B cell (primary cell): ENCODE measurements around the gene TNN. TPM values are rescaled to one million over a fixed set of nuclear protein-coding genes. Genes with fewer than 3 reads are reported as not detected.

Experiments
- ATAC-seq: fragments of 200-7000 bp; cut with Tn5 transposase; one replicate; pipeline ENCODE4 v1.10.0; 2021; ENCODE audit warnings: low read depth, mild to moderate bottlenecking, moderate number of reproducible peaks, moderate library complexity
- CTCF ChIA-PET: fragments of 350-600 bp; sonication (Branson Sonifier 250); formaldehyde crosslinking; loops from one replicate; lab custom pipeline; 2021; ENCODE audit warnings: antibody characterized with exemption, inconsistent platforms; lab: Charles Lee
- POLR2A ChIA-PET: fragments of 350-600 bp; sonication (Branson Sonifier 250); formaldehyde crosslinking; loops from one replicate; lab custom pipeline; 2021; ENCODE audit warnings: antibody characterized with exemption; lab: Charles Lee
- DNase-seq: peaks from one replicate; pipeline ENCODE4 v3.0.0; 2013
- H2AFZ ChIP-seq: 2 replicates; pipeline ENCODE4 v1.6.1; 2012; ENCODE audit warnings: mild to moderate bottlenecking, low read depth, low read length; ENCODE audit not compliant: insufficient read depth, poor library complexity, severe bottlenecking
- H3K27ac ChIP-seq, 2 donors: 1 replicate in 1 of 2; 2 replicates in 1 of 2; pipeline ENCODE4 v1.5.1; 2012 to 2013; ENCODE audit warnings: low read length in 2 of 2, mild to moderate bottlenecking in 2 of 2, moderate library complexity in 1 of 2
- H3K27me3 ChIP-seq, 4 experiments: fragments of 200-600 bp in 1 of 4; sonication (generic) in 1 of 4; replicated peaks in 1 of 4; 1 replicate in 2 of 4; 2 replicates in 2 of 4; pipeline versions ENCODE4 v1.6.1 to v1.7.0; 2013 to 2016; ENCODE audit warnings: low read length in 3 of 4, mild to moderate bottlenecking in 2 of 4, mixed read lengths in 1 of 4, moderate library complexity in 1 of 4; ENCODE audit not compliant: insufficient read depth in 4 of 4, control insufficient read depth in 3 of 4; ENCODE audit errors: control extremely low read depth in 1 of 4
- H3K36me3 ChIP-seq, 2 experiments: replicated peaks in 1 of 2; 1 replicate in 1 of 2; 2 replicates in 1 of 2; pipeline versions ENCODE4 v1.6.1 to v1.7.1; 2013; ENCODE audit warnings: low read length in 1 of 2; ENCODE audit not compliant: insufficient read depth in 2 of 2, control insufficient read depth in 1 of 2; ENCODE audit errors: control extremely low read depth in 1 of 2, extremely low read depth in 1 of 2
- H3K4me1 ChIP-seq, 2 donors: fragments of 200-600 bp in 1 of 2; sonication (generic) in 1 of 2; 1 replicate in 1 of 2; 2 replicates in 1 of 2; pipeline versions ENCODE4 v1.5.1 to v1.6.1; 2013 to 2017; ENCODE audit warnings: low read length in 2 of 2; ENCODE audit not compliant: control insufficient read depth in 2 of 2, insufficient read depth in 2 of 2
- H3K4me2 ChIP-seq: replicated peaks from 2 replicates; pipeline ENCODE3; 2012; ENCODE audit warnings: mild to moderate bottlenecking, low read depth, low read length; ENCODE audit not compliant: poor library complexity, severe bottlenecking
- H3K4me3 ChIP-seq, 5 experiments: fragments of 200-600 bp in 1 of 5; sonication (generic) in 1 of 5; 1 replicate in 3 of 5; 2 replicates in 2 of 5; pipeline versions ENCODE4 v1.5.1 to v1.7.0; 2011 to 2016; ENCODE audit warnings: low read length in 4 of 5, mild to moderate bottlenecking in 4 of 5, low read depth in 2 of 5, control low read depth in 1 of 5, moderate library complexity in 1 of 5; ENCODE audit not compliant: insufficient read depth in 1 of 5; ENCODE audit errors: control extremely low read depth in 1 of 5, extremely low read depth in 1 of 5
- H3K79me2 ChIP-seq: fragments of 200-600 bp; sonication (generic); one replicate; pipeline ENCODE4 v1.6.0; 2016; ENCODE audit warnings: low read length; ENCODE audit not compliant: control insufficient read depth, insufficient read depth
- H3K9ac ChIP-seq: fragments of 200-600 bp; sonication (generic); 2 replicates; pipeline ENCODE4 v1.6.1; 2017; ENCODE audit warnings: mild to moderate bottlenecking, low read length, moderate library complexity
- H3K9me3 ChIP-seq, 3 donors: one replicate each; pipeline versions ENCODE4 v1.6.1 to v1.7.1; 2013; ENCODE audit warnings: low read length in 2 of 3; ENCODE audit not compliant: control insufficient read depth in 2 of 3, insufficient read depth in 1 of 3; ENCODE audit errors: control extremely low read depth in 1 of 3
- H4K20me1 ChIP-seq: 2 replicates; pipeline ENCODE4 v1.6.0; 2012; ENCODE audit warnings: mild to moderate bottlenecking, low read length; ENCODE audit not compliant: insufficient read depth, control insufficient read depth, poor library complexity, severe bottlenecking
- H3K27ac Mint-ChIP-seq: one replicate; pipeline ENCODE4 v1.8.0; 2021; ENCODE audit warnings: mixed read lengths
- H3K27me3 Mint-ChIP-seq: one replicate; pipeline ENCODE4 v1.8.0; 2021; ENCODE audit warnings: mixed read lengths
- H3K4me1 Mint-ChIP-seq: one replicate; pipeline ENCODE4 v1.8.0; 2021; ENCODE audit warnings: mixed read lengths
- H3K4me3 Mint-ChIP-seq: one replicate; pipeline ENCODE4 v1.8.0; 2021; ENCODE audit warnings: mixed read lengths
- H3K9me3 Mint-ChIP-seq: one replicate; pipeline ENCODE4 v1.8.0; 2022; ENCODE audit warnings: mixed read lengths; ENCODE audit not compliant: insufficient read depth
- CTCF ChIP-seq: fragments of 200-600 bp; IDR thresholded peaks from one replicate; pipeline ENCODE4 v1.8.0; 2022; ENCODE audit warnings: antibody characterized with exemption, mild to moderate bottlenecking
- EZH2 ChIP-seq: IDR thresholded peaks from 2 replicates; pipeline ENCODE4 v1.6.1; 2012; ENCODE audit warnings: borderline replicate concordance, low read depth, mild to moderate bottlenecking, moderate library complexity, low read length; ENCODE audit not compliant: insufficient read depth, poor library complexity, severe bottlenecking
- WGBS: methylation state at CpG from one replicate; pipeline ENCODE4 v1.1.5; 2013; ENCODE audit warnings: missing lambda C conversion rate; ENCODE audit not compliant: insufficient coverage; 5-methylcytosine and 5-hydroxymethylcytosine counted together
- intact Hi-C: fragments of 100-400 bp; cut with micrococcal nuclease; formaldehyde crosslinking; loops from one replicate; pipeline ENCODE4 v1.10.0; 2022
- polyA plus RNA-seq: library from polyadenylated mRNA; depleted of rRNA; stranded (reverse); fragments of >200 nt; gene quantifications from 2 replicates; pipeline ENCODE4 v1.2.3, GENCODE V29; 2012
- total RNA-seq, 2 donors: library from RNA; stranded (reverse); fragments of 120-200 nt in 1 of 2; gene quantifications; 1 replicate in 1 of 2; 2 replicates in 1 of 2; pipeline versions ENCODE4 v1.2.3 to v1.2.4, GENCODE V29; 2013 to 2022

TNN gene
- total and polyA plus RNA-seq, 2 donors (not counting 1 experiment from before 2014, with no cell fraction given): not detected

GRCh38 chr1:175129997-175130648 lies 62.5 kb downstream of the TNN start:
- intact Hi-C loops: loop anchor here (5.0 kb wide), 1 partner anchor 873 kb away; no protein-coding TSS in a partner anchor

More at GRCh38 chr1:175129997-175130648, 62.5 kb downstream of the TNN start:
- Histone ChIP-seq H3K79me2 (no peaks in the 10 kb centered on the region), H4K20me1 (no peaks in the 10 kb centered on the region), H2AFZ (no peak overlapping the region), H3K27ac (no peak overlapping the region), H3K36me3 (no peaks in the 10 kb centered on the region), H3K4me1 (peaks cover 0 to 2% of the 10 kb centered on the region in 2 donors), H3K4me2 (no peak overlapping the region), H3K4me3 (no peak overlapping the region), H3K9me3 (no peaks in the 10 kb centered on the region), H3K9ac (no peak overlapping the region), H3K27me3 (no peaks in the 10 kb centered on the region)
- no peaks in the 10 kb centered on the region for H3K9me3 Mint-ChIP-seq
- H3K4me1 Mint-ChIP-seq: peaks cover 6% of the 10 kb centered on the region
- WGBS: 91% methylated on average over 3 of the region's 5 CpGs
- ChIA-PET POLR2A (no interaction called here), CTCF (interaction anchor here (1.6 to 1.8 kb wide), 2 partner anchors 22 to 101 kb away, joined by 6 to 7 read pairs; no protein-coding TSS in a partner anchor)
- TF ChIP-seq CTCF (no peak), EZH2 (no peak)
- peaks cover 5% of the 10 kb centered on the region for H3K27me3 Mint-ChIP-seq
- DNase-seq (no peak), ATAC-seq (no peak)
- no peak overlapping the region for H3K27ac Mint-ChIP-seq
- H3K4me3 Mint-ChIP-seq: no peak overlapping the region
